Left hindlimb (tissue), 1 donor: ENCODE results near the gene GALK1.

Experiments used
- DNase-seq: peaks from one replicate; pipeline ENCODE4 v3.0.0-alpha.2; 2018

GALK1 gene

DNA sequence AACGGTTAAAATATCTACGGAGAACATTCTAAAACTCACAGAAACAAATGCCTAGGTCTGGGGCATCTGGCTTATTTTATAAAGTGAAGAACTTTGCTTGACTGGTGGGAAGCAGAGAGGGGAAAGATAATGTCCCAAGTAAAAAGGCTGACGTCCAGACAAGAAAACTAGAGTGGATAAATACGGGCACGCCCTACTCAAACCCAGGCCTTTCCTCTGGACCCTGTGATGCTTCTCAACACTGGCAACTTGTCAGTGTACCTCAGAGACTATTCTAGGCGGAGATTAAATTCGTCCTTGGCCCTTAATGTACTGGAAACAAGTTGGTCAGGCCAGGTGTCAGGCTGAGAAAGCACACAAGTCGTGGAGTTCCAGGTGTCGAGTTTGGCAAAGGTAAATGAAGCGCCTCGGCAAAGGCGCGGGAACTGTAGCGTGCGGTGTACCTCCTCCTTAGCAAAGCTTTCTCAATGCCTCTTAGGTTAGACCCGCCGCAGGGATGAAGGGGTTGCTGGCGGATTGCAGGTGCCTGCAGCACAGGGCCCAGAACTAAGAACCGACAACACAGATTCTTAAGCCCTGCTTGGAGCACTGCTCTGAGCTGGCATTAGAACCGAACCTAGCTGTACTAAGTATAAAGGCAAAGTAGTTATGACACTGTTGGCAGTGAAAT lies 18.9 kb upstream of the GALK1 start:
- no peak for DNase-seq

DNA sequence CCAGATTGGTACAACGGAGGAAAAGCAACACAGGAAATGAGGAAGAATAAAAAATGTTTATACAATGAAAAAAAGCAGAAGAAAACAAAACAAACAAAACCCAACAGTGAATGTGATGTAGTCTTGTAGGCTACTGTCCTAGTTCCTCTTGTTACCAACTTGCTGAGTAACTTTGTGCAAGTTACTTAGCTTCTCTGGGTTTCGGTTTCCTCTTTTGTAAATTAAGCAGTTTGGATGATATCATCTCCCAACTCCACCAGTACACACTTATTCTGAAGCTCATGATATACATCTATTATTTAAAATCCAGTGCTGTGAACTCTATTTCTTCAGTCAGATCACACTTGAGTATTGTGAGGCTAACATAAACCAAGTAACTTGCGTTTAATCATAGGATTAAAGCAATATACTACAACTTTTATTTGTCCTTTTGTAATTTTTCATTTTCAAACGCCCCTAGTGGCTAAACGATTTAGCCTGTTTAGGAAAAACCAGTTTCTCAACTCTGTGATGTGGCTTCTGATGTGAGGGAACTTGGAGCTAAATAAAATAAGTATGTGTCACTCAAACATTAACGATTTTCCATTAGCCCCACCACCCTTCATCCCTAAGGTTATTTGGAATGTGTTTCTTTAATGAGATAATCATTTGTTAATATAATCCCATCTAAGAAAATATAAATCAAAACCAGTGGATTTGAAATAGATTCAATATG lies 18.2 kb upstream of the GALK1 start:
- DNase-seq, result no peak

DNA sequence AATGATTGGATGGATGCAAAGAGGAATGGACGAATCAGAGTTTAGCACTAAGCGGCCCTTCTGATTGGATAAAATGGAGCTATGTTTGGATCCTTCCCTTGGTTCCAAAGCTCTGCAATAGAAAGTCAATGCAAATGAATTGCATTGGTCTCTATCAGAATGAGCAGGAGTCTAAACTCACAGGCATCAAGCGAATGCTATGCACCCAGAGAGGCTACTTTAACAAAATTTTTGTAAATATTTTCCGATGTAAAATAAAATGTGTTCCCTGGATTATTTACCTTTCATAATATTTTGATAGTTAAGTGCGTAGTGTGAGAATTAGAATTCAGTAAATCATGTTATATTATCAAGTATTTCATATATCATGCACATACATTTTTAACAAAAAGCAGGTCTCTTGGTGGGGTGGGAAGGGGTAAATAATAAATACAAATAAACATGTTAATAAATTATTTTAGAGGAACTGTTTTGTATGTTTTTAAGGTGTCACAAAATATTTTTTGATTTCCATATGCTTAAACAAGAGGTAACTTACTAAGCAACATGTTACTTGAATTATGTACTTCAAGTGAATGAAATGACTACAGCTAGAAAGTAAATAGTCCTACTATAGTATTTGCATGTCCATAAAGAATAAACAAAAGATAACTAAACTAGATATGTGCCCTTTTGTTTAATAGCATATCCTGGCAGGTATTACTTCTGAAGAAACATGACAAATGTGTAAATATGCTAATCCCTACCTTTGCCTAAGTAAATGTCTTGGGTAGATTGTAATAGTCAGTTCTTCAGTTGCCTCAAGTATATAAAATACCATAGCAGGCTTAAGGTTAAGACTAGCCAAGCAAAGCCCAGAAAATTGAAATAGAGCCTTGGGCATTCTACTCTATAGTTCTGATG lies 15.2 kb upstream of the GALK1 start:
- no peak for DNase-seq

DNA sequence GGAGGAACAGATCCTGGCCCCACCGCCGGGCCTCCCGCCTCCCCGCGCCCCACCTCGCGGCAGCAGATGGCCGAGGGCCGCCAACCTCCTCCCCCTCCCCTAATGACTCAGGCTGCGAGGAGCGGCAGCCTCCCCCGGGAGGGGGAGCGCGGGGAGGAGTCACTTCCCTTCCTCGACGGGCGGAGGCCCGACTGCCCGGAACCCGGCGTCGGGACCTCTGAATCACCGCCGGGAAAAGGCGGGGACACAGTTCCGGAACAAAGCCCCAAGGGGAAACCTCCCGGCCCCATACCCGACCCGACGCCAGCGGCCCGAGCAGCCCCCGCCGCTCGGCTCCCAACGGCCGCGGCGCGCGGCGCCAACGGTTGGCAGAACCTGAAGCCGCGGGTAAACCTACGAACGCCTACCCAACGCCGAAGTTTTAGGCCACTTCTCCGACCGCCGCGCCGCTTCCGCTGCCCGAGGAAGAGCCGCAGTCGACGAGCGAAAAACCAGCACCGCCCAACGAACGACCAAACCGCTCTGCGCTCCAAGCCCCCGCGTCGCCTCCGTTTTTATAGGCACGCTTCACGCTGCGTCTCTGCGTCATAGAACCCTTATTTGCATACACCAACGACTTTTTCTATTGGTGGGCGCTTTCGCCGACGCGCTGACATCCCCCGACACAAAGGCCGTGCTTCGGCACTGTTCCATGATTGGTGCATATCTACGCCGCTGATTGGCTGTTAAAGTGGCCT lies 14.4 kb upstream of the GALK1 start:
- DNase-seq, result peak; percentile 99

DNA sequence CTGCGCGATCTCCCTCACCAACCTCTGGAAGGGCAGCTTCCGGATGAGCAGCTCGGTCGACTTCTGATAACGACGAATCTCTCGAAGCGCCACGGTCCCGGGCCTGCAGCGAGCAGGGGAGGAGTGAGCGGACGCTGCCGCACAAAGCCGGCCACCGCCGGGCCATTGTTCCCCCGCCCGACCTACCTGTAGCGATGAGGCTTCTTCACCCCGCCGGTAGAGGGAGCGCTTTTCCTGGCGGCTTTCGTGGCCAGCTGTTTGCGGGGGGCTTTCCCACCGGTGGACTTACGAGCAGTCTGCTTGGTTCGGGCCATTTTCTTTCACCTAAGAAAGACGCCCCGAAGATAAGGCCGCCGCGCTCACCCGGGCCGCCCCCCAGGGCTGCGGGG lies 13.9 kb upstream of the GALK1 start:
- no peak for DNase-seq

DNA sequence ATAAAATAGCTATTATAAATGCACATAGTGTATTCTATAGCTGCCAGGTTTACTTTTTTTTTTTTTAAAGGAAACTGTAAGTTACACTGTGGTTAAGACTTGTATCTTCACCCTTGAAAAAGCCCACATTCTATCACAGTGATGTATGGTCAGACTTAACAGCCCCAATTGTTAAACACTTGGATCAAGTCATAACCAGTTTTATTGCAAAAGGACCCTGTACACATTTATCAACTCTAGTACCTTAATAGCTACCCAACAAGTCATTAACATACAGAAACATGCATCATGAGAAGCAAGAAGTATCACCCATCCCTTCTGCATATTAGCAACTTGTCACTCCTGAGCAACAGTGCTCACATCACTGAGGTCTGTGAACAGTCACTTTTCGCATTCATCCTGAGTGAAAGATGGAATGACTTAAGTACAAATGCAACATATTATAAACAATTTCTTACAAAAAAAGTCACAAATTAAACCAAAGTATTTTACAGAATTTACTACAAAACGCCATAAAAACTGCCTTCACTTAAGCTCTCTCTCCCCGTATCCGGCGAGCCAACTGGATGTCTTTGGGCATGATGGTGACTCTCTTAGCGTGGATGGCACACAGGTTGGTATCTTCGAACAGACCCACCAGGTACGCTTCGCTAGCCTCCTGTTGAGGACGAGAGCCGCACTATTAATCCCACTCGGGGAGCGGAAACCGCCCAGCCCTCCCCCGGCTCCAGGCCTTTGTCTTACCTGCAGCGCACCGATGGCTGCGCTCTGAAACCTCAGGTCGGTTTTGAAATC lies 13.3 kb upstream of the GALK1 start:
- DNase-seq, result peak; percentile 43

DNA sequence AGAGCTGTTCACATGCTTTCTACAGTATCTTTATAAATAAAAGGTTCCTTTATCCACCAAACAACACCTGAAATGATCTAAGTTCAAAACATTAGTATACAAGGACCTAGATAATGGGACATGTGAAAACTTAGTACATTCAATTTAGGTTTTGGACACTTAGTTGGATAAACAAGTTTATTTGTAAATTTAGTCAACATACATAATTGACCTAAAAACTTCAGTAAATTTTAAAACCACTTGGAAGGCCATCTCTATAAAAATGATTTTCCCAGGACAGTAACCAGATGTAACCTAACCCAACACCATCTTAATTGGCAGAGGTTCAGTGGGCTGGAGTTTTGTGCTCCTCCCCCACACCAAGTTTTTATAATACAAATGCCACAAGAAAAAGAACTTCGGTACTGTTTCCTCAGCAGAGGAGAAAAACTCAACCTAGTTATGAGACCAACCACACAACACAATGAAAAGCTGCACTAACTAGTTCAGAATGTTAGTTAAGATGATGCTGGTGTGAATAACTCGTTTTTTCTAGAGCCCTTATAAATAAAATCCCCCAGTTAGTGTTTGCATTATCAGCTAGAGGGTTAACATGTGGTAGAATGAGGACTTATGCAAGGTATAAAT lies 12.4 kb upstream of the GALK1 start:
- DNase-seq, result no peak

DNA sequence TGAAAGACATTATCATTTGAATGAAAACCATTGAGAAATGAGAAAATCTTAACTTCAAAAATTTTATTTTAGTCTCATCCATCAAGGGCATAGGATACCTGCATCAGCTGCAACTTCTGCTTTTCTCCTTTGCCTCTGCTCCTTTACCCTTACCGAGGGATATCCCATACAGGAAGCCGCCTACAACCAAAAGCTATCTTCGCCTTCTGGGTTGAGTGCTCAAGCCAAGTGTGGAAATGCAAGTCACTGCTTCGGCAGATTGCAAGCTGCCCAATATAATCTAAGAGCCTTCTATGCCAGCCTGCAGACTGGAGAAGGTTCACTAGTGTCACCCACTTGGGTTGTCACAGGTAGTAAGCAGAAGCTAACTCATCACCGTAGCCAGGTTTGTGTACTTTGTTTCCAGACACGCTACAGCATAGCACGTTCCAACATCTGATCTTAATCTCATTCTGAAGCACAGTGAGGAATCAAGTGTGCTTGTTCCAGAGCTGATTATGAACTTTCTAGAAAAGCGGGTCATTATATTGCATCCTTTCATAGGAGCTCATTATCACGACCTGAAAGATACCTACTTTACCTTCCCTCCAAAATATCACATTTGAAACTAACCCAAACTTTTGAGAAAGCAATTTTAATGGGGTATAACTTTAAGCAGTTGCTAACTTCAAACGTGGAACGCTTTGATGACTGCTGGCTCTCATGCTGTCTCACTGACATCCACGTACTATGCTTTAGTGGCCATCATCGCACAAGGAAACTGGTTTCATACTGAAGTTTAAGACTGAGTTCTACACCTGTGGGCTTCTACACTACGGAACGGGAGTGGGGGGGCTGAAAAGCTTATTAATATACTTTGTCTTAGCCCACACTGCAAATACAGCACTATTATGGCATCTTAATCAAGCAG lies 11.6 kb upstream of the GALK1 start:
- DNase-seq, result no peak

DNA sequence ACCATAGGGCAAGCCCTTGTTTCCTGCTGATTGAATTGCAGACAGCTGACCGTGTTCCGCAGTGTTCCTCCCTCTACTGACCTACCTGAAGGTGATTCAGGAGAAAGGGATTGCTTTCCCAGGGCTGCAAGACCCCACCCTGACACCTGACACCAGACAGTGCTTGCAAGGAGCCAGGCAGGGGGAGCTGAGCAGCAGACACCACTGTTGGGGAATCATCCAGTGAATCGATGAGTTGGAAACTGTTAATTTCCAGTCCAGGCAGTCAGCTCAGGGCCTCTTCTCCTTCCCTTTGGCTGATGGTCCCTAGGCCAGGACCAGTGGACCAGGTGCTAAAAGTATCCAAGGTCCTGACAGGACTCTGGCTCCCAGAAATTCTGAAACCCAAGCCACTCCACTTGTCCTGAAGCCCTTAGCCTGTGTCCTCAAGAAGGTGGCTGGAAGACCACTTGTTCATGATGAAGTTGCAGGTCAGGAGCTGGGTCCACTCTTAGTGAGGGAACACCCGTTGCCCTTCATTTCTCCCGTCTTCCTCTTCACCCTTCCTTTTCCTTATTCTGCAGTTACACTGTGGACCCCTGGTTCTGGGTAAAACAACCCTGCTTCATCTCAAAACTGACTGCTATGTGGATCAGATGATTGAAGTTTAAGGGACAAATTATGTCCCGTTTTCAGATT lies 10.1 kb upstream of the GALK1 start:
- DNase-seq, result peak; percentile 52

DNA sequence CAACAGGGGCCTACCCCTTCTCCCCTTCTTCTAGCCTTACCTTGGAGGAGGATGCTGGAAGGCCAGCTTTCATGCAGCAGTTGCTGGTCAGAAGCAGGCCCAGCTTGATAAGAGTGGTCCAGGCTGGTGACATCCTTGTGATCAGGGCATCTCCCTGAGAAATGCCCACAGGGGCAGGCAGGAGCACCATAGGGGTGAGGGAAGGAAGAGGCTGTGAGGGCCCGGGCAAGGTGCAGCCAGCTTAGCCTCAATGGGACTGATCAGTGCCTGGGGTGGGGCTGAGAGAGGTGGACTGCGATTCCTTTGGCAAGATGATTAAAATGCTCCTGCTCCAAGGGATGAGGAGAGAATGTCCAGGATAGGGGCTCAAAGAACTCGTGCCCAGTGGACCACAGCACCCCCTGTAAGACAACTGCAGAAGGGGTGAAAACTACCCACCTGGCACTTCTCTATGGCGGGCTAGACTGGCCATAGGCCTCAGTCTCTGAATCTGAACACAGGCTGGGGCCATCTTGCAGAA lies 9.5 kb upstream of the GALK1 start:
- DNase-seq, result peak; percentile 56

DNA sequence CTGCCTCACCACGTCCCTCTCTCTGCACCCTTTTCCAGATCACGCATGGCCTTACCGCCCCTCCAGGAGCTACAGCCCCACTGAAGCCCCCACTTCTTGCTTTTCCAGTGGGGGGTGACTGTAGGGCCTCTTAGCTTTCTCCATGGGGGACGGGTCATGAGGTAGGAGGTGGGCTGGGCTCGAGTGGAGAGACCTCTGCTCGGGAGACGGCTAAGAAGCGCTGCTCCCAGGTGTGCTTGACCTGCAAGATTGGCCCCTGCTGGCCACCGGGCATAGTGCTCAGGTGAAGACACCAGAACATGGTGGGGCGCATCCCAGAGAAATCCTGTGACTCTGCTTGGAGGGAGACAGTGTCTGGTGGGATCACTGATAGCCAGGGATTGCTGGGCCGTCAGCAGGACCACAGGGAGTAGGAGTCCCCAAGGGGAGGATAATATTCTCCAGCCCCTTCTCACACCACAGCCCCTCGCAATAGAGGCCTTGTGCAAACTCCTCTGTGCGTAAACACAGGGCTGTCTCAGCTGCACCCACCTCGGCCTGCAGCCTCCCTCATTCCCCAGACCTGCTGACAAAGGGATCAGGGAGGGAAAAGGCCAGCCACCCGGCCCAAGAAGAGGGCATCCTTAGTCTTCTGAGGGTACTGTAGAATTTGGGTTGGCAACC lies 8.9 kb upstream of the GALK1 start:
- no peak for DNase-seq

DNA sequence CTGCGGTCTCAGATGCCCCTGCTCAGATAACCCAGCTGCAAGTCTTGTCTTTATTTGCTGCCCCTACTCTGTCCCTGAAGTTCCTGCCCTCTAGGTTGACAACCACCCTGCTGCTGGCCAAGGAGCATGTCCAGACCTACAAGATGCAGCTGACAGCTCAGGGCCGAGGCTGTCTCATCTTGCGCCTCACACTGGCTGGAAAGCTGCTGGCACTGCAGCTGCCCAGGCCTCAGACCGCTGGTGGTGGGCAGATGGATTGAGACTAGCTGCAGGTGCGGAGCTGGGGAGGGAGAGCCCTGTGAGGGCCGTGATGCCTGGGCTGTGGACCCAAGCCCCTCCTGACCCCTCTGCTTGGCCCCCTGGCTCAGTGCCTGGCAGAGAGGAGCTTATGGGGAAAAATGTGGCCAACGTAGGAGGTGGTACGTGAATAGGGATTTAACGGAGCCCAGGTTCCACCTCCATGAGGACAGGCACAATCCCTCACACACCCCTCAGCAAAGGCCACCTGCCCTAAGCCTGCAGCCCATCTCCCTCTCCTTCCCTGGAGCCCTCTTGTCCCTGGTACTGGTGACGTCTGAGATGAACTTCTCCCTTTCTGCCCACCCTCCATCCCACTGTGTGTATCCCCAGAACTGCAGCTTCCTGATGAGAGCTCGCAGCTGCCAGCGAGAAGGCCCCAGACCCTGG lies 8.3 kb upstream of the GALK1 start:
- DNase-seq, result no peak

DNA sequence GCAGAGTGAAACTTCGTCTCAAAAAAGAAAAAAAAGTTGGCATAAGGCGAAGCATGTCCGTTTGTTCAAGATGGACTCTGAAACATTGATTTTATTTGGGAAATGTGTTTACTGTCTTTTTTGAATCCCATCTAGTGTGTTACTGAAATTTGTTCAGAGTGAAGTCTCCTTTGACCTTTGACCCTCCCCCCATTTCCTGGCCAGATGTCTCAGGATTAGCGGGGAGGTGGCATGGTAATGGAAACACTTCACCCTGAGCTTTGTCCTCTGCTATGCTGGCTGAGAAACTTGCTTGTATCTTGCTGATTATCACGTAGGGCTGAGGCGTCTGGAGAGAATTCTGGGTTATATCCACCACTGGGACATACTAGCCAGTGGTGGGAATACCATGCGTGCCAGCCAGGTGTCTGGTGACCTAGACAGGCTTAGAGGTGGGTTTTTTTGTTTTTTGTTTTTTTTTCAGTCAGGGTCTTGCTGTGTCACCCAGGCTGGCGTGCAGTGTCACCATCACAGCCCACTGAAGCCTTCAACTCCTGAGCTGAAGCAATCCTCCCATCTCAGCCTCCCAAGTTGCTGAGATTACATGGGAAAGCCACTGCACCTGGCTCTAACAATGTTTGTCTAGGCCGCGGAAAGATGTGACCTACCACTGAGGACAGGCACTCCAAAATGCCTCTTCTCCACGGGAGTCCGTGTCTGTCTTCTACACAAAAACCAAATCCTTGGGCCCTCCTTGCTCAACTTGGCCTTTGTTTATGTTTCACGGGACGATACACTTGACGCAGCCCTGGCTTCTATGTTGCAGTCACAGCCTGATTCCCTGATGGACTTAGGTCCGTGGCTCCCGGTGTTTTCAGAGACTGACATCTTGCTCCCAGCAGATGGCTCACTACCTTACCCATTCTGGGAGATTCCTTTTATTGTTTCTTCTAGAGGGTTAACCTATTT lies 6.6 kb upstream of the GALK1 start:
- DNase-seq, result no peak

DNA sequence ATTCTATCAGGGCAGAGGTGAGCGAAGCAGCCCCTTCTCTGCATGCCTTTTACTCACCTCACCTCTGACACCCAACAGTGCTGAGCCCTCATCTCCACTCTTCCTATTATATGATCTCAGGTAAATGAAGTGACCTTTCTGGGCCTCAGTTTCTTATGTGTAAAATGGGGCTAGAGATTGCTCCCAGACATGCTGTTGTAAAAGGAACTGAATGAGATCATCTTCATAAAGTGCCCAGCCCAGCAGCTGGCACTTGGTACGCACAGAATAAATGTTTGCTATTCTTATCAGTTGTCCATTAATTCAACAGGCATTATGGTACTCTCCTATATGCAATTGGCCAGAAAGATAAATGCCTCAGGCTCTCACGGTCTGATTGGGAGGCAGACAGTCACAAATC lies 4.5 kb upstream of the GALK1 start:
- no peak for DNase-seq

DNA sequence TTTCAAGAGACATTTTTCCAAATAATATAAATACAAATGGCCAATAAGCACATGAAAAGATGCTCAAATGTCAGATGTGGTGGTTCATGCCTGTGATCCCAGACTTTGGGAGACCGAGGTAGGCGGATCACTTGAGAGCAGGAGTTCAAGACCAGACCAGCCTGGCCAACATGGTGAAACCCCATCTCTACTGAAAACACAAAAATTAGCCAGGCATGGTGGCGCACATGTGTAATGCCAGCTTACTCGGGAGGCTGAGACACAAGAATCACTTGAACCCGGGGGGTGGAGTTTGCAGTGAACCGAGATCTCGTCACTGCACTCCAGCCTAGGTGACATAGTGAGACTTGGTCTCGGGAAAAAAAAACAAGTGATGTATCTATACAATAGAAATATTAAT lies 2.9 kb upstream of the GALK1 start:
- no peak for DNase-seq

DNA sequence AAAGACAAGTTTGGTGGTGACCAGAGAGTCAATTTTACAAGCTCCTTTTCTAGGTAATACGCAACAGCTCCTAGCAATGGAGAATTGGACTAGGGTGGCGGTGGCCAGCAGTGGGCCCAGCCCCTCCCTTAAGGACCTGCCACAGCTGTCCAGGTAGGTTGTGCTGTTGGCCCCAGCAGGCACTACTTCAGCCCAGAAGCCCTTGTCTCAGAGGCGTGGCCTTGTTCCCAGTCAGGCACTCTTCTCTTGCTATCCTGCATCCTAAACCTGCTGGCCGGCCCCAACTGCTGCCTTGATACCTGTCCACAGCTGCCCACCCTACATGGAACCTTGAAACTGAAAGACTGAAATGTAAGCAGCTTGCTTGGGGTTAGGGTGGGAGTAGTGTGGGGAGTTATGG lies 989 bp upstream of the GALK1 start:
- no peak for DNase-seq

DNA sequence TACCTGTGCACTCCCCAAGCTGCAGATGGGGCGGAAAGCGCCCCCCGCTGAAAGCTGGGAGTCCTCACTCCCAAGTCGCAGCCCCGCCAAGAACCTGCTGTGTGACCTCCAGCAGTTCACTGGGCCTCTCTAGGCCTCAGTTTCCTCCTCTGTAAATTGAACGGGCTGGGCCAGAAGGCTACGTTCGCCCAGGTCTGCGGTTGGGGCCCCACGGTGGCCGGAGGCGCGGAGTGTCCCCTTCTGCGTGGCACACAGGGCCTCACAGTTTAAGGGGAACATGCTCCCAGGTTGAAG lies 628 bp downstream of the GALK1 start:
- DNase-seq, result no peak
